Activated T-helper 17 cell treated with anti-CD3 and anti-CD28 coated beads, Interleukin-2, amount 50 U/mL, for 72 hours (primary cell): ENCODE results near the gene NFATC3. TPM values are rescaled to one million over a fixed set of nuclear protein-coding genes. Genes with fewer than 3 reads are reported as not detected.

Experiments
- ATAC-seq: fragments of 150-1000 bp; cut with Tn5 transposase; replicated peaks from 2 replicates; pipeline ENCODE4 v1.10.0; 2021; ENCODE audit warnings: mild to moderate bottlenecking, moderate library complexity
- H3K27ac Mint-ChIP-seq: one replicate; pipeline ENCODE4 v1.8.0; 2022; ENCODE audit warnings: mixed read lengths
- H3K27me3 Mint-ChIP-seq: one replicate; pipeline ENCODE4 v1.8.0; 2022; ENCODE audit warnings: mixed read lengths
- H3K36me3 Mint-ChIP-seq: one replicate; pipeline ENCODE4 v1.8.0; 2022; ENCODE audit warnings: low read depth, mild to moderate bottlenecking, mixed read lengths
- H3K4me1 Mint-ChIP-seq: one replicate; pipeline ENCODE4 v1.8.0; 2022; ENCODE audit warnings: mixed read lengths
- H3K4me3 Mint-ChIP-seq: one replicate; pipeline ENCODE4 v1.8.0; 2022; ENCODE audit warnings: mild to moderate bottlenecking, mixed read lengths
- H3K9me3 Mint-ChIP-seq: one replicate; pipeline ENCODE4 v1.8.0; 2022; ENCODE audit warnings: mixed read lengths
- total RNA-seq, 2 donors: library from RNA; stranded (reverse); gene quantifications; one replicate each; pipeline ENCODE4 v1.2.3, GENCODE V29; 2022

Gene NFATC3
- total RNA-seq, 2 donors from 2014 or later, result 71.1 to 78.1 TPM

DNA sequence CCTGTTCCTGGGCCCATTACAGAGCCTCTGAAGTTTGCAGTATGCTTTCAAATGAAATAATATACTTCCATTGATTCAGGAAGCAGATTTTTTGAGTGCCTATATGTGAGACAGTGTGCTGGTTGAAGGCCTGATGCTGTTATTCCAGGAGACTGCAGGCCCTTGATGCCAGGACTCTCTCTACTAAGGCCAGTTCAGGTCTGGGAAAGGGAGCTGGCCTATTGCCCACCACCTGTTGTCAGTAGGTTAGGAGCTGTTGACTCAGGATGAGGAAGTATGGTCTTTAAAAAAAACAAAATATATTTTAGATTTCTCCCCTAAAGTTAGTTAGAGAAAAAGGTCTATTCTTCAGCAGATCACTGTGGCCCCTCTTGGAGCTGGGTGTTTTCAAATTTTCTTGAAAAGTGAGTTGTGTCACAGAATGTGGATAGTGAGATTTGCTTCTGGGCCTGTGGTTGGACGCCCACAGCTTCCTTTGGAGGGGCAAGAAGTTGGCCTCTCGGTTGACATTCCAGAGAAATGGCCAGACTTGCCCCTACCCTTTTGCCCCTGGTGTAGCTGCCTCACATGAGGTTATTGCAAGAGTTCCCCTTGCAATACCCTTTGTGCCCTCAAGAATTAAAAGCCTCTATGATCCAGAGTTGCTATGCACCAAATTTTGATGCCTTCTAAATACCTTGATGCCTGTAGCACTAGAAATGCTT is 142.8 kb downstream of the NFATC3 start:
- Mint-ChIP-seq H3K27me3 (no peaks in the 10 kb centered on the region), H3K4me3 (peak overlapping the region; percentile 44), H3K9me3 (no peaks in the 10 kb centered on the region), H3K27ac (peak overlapping the region; percentile 82), H3K36me3 (peaks cover 47% of the 10 kb centered on the region), H3K4me1 (peaks cover 5% of the 10 kb centered on the region)
- no peak for ATAC-seq

DNA sequence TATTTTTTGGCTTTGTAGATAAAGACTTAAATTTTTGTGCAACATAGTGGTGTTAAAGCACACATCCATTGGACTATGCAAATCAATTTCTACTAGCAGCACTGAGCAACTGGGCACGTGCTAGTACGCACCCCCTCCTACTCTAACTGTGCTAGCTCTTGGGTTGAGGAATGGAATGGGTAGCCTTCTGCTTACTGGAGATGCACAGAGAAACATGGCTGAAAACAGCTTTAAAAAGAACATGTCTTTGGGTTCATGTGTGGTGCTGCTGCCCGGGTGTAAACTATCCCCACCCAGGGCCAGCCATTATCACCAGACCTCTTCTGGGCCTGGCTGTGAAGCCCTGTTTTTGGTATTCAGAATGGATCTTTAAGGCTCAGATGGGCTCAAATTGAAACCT is 143.5 kb downstream of the NFATC3 start:
- Mint-ChIP-seq H3K9me3 (no peaks in the 10 kb centered on the region), H3K36me3 (peaks cover 47% of the 10 kb centered on the region), H3K27me3 (no peaks in the 10 kb centered on the region), H3K4me1 (peaks cover 9% of the 10 kb centered on the region), H3K27ac (no peak overlapping the region), H3K4me3 (no peak overlapping the region)
- no peak for ATAC-seq

DNA sequence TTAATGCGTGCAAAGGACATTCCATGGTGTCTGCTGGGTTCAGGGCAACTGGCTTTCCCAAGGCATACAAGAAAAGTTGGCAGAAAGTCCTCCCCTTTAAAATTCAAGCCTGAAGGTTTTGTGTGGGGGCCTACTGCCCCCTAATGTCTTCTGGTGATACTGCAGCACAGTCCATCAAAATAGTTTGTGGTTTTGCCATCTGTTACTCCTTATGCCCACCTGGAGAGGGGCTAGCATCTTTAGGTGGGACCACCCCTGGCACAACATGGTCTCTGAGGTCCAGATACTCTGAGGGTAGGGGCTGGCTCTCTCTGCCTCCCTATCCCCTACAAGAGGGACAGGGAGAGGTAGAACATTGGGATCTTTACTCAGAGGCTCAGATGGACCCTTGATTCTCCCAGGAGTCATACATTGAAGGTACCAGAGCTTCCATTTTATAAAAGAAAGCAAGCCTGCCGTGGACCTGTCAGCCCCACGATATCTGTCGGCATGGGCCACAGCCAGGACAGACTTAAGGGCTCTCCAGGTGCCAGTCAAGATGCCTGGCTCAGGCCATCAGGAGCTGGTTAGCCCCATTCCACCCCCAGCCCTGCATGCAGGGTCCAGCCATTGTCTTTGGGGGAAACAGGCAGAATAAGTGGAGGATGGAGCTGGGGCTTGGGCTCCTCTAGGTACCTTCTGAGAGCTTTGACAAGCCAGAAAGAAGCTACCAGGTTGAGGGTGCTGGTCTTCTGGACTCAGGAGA is 144.4 kb downstream of the NFATC3 start:
- H3K9me3 Mint-ChIP-seq, result no peaks in the 10 kb centered on the region
- peak overlapping the region; percentile 59 for H3K27ac Mint-ChIP-seq
- no peaks in the 10 kb centered on the region for H3K27me3 Mint-ChIP-seq
- H3K36me3 Mint-ChIP-seq, result peaks cover 46% of the 10 kb centered on the region
- peaks cover 9% of the 10 kb centered on the region for H3K4me1 Mint-ChIP-seq
- ATAC-seq, result no peak
- H3K4me3 Mint-ChIP-seq, result no peak overlapping the region

DNA sequence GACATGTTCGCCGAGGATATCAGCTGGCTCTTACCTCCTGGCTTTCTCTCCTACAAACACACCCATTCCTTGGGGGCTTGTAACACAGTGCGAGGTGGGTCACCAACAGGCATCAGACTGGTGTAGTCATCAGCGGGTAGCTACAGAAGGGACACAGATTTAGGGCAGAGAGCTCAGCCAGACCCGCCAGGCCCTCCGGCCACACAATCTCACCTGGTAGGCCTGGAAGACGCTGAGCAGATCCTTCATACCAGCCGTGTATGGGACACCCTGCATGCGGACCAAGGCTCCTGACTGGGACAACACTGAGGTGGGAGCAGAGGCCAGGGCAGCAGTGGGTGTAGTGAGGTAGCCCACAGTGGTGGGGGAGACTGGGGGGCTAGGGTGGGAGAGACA is 145.0 kb downstream of the NFATC3 start:
- peaks cover 9% of the 10 kb centered on the region for H3K4me1 Mint-ChIP-seq
- H3K27me3 Mint-ChIP-seq, result no peaks in the 10 kb centered on the region
- no peak overlapping the region for H3K27ac Mint-ChIP-seq
- no peak for ATAC-seq
- H3K4me3 Mint-ChIP-seq, result no peak overlapping the region
- H3K9me3 Mint-ChIP-seq, result no peaks in the 10 kb centered on the region
- H3K36me3 Mint-ChIP-seq, result peaks cover 42% of the 10 kb centered on the region

DNA sequence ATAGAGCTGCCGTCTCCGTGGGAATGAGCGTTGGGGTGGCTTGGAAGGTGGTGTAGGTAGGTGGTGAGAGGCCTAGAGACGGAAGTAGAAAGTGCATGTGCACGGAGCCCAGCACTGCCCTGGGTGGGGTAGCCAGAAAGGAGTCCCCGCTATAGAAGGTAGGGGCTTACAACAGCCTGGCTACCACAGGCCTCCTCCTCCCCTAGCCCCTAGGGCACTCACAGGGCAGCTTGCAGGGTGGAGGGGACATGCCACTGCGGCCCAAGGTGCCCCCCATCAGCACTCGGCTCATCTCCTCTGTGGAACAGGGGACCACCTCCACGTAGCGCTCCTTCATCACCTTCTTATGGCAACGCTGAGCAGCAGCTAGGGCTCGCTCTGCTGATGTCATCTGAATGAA is 145.8 kb downstream of the NFATC3 start:
- Mint-ChIP-seq H3K27ac (no peak overlapping the region), H3K9me3 (no peaks in the 10 kb centered on the region), H3K4me1 (peaks cover 9% of the 10 kb centered on the region), H3K36me3 (peaks cover 34% of the 10 kb centered on the region), H3K4me3 (no peak overlapping the region), H3K27me3 (no peaks in the 10 kb centered on the region)
- ATAC-seq, result no peak

DNA sequence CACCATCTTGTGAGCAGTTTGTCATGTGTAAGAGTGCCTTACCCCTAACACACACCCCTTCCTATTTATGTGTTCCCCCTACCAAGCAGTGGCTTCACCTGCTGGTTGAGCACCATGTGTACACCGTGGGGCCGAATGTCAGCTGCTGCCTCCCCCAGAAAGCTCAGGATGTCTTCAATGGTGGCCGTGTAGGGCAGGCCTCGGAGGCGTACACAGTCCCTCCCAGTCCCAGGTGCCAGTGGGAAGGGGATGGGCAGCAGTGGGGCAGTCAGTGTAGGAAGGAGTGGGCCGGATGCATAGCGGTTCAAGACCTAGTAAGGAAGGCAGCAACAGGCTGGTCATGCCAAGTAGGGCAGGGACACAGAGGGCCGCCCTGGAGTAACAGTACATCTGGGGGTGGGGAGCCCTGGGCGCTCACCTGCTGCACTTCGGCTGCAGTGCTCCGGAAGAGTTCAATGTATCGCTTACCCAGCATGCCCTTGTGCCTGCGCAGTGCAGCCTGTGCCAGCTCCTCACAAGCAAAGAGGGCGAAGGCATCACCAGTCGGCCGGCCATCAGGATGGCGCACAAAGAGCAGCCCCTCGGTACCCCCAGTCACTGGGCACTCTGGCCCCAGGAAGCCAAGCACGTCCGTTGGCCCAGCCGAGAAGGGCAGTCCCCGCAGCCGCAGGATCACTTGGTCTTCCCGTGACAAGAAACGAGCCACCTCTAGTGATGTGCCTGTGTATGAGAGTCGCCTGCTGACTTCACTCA is 146.4 kb downstream of the NFATC3 start:
- H3K36me3 Mint-ChIP-seq, result peaks cover 29% of the 10 kb centered on the region
- H3K27ac Mint-ChIP-seq, result no peak overlapping the region
- no peak for ATAC-seq
- H3K4me3 Mint-ChIP-seq, result no peak overlapping the region
- no peaks in the 10 kb centered on the region for H3K9me3 Mint-ChIP-seq
- no peaks in the 10 kb centered on the region for H3K27me3 Mint-ChIP-seq
- H3K4me1 Mint-ChIP-seq, result peaks cover 13% of the 10 kb centered on the region

DNA sequence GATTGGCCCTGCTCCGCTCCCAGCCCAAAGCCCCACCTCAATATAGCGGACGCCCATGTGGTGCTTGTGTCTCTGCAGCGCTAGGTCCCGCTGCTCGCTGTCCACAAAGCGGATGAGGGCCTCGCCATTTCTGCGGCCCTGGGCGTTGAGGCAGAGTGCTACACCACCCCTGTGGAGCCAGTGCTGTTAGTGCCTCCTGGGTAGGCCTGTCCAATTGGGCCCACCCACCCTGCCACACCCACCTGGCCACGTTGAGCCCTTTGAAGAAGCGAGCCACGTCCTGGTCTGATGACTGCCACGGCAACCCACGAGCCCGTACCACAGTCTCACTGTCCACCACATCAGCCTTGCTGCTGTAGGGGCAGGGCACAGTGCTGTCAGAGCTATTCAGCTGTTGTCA is 147.2 kb downstream of the NFATC3 start:
- Mint-ChIP-seq H3K27ac (no peak overlapping the region), H3K36me3 (peaks cover 21% of the 10 kb centered on the region), H3K9me3 (no peaks in the 10 kb centered on the region), H3K27me3 (no peaks in the 10 kb centered on the region), H3K4me1 (peaks cover 10% of the 10 kb centered on the region), H3K4me3 (no peak overlapping the region)
- ATAC-seq, result no peak

DNA sequence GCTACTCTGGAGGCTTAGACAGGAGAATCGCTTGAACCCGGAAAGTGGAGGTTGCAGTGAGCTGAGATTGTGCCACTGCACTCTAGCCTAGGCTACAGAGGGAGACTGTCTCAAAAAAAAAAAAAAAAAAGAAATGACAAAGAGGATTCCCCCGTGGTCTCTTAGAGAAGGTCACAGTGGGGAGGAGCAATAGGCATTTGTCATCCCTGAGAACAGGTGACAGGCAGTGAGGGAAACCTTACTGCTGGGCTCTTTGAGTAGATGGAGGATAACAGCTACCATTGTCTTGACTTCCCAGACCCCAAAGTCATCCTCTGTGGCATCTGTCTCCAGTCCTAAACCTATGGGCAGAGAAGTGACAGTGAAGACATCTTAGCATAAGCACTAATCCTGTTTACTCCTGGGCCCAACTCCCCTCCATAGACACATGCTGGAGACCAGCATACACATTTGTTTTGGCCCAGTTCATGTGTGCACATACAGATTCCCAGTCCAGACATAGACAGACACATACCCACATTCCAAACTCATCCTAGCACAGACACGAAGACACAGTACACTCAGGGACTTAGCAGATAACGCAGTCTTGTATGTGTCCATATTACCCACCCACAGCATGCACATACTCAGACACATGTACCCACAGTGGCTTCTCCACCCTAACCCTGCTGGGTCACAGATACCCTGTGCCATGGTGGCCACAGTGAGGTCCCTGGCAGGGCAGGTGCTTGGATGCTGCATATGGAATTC is 148.1 kb downstream of the NFATC3 start:
- Mint-ChIP-seq H3K4me1 (peaks cover 8% of the 10 kb centered on the region), H3K36me3 (peaks cover 12% of the 10 kb centered on the region), H3K27me3 (no peaks in the 10 kb centered on the region), H3K27ac (no peak overlapping the region), H3K9me3 (no peaks in the 10 kb centered on the region), H3K4me3 (no peak overlapping the region)
- peak; percentile 15 for ATAC-seq

DNA sequence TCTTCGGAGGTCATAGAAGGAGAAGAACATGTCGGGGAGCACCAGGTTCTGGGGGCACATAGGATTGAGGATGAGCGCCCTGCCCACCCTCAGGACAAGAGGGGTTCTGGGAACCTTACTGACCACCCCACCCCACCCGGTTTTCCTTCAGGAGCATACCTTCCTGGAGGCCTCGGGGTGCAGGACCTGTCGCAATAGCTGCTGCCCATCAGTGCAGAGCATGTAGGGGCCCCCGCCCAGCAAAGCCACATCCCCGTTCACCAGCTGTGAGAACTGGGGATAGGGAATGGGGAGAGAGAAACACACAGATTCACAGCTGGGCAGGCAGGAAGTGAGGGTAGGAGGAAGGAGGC is 148.6 kb downstream of the NFATC3 start:
- Mint-ChIP-seq H3K9me3 (no peaks in the 10 kb centered on the region), H3K4me1 (peaks cover 8% of the 10 kb centered on the region), H3K4me3 (no peak overlapping the region), H3K36me3 (peaks cover 10% of the 10 kb centered on the region), H3K27me3 (no peaks in the 10 kb centered on the region), H3K27ac (no peak overlapping the region)
- ATAC-seq, result no peak

DNA sequence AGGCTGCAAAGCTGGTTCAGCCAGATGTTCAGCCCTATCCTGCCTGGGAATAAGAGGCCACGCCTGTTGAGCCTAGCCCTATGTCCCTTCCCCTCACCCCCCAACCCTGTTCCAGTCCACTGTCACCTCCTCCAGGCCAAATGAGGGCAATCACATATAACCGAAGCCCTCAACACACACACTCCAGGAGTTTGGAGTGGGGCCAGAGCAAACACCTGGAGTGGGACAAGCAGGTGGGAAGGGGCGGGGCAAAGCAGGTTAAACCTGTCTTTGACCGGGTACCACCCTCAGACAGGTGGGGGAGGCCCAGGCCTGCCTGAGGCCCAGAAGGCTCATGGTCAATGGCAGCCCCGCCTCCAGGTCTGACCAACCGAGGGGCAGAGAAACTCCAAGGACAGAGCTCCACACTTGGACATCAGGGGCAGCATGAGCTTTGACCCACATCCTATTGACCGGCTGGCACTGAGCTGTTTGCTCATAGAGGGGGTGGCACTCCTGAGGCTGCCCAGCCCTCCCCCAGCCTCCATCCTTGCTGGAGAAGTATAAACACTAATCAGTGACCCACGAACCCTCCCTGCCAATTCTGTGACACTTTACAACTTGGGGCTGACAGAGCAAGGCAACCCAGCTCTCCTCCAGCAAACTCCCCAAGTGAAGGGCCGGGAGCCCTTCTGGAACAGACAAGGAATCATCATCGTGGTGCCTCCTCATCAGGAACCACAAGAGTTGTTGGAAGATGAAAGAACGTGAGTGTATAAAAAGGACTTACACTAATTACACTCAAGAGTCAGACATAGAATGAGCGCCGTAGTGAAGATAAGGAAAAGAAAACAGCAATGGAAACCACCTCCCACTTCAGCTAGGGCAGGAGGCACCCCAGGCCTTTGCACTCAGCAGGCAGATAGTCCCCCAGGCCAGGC is 149.3 kb downstream of the NFATC3 start:
- H3K27me3 Mint-ChIP-seq, result no peaks in the 10 kb centered on the region
- no peaks in the 10 kb centered on the region for H3K9me3 Mint-ChIP-seq
- peak overlapping the region; percentile 18 for H3K4me3 Mint-ChIP-seq
- H3K36me3 Mint-ChIP-seq, result peaks cover 4% of the 10 kb centered on the region
- H3K27ac Mint-ChIP-seq, result peak overlapping the region; percentile 48
- peaks cover 8% of the 10 kb centered on the region for H3K4me1 Mint-ChIP-seq
- ATAC-seq, result no peak

DNA sequence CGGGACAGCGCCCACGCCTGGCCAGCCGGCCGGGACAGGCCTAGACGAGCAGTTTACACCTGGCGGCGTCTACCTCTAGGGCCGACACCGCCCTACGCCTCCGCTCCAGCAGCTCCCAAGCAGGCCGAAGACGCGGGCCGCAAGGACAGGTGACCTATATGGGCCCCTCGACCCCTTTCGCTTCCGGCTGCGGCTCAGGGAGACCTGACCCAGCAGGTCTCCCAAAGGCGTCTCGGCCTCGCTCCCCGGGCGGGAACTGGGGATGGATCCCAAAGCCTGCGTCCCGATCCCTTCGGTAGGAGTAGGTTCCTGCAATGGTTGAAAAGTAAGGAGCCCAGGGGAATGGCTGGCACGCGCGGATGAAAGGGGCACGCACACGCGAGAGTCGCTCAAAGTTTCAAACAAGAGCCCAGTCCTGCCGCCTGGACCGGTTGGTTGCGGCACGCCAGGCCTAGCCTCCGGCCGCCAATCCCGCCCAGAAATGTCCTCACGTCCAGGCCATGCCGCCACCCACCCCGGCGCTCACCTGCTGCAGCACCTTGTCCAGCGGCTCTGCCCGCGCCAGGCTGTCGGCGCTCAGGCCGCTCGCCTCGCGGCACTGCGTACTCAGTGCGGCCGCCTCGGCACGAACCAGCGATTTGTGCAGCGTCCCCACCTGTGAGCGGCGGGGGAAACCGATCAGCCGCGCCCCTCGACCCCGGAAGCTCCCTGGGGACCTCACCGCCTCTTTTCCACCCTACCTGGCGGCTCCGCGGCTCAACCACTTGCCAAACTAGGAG is 150.1 kb downstream of the NFATC3 start:
- Mint-ChIP-seq H3K27me3 (no peaks in the 10 kb centered on the region), H3K4me3 (peak overlapping the region; percentile 18), H3K36me3 (peaks cover 4% of the 10 kb centered on the region), H3K4me1 (peaks cover 8% of the 10 kb centered on the region), H3K27ac (no peak overlapping the region), H3K9me3 (no peaks in the 10 kb centered on the region)
- ATAC-seq, result no peak

DNA sequence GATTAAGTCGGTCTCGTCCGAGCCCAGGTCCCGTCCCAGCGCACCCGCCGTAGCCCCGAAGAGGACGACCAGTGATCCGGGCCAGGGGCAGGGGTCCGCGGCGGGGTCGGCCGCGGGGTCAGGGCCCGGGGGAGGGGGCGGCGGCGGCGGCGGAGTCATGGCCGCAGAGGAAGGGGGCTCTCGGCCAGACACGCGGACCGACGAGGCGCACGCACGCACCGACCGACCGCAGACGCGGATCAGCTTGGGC is 150.6 kb downstream of the NFATC3 start, which contains the start of gene ESRP2:
TSS of gene ESRP2 (minus strand) at position 241 of the 250 bp plus-strand sequence. CDS start at position 159, 82 bp downstream.
- Mint-ChIP-seq H3K9me3 (no peaks in the 10 kb centered on the region), H3K4me3 (peak within 1 kb of the TSS; percentile 98), H3K27me3 (no peaks in the 10 kb centered on the region), H3K36me3 (peaks cover 4% of the 10 kb centered on the region), H3K4me1 (peaks cover 8% of the 10 kb centered on the region), H3K27ac (peak within 1 kb of the TSS; percentile 70)
- ATAC-seq, result no peak
